Activated naive CD4-positive, alpha-beta T cell treated with anti-CD3 and anti-CD28 coated beads for 36 hours (primary cell): ENCODE measurements around the gene ZNF184. TPM values are rescaled to one million over a fixed set of nuclear protein-coding genes. Genes with fewer than 3 reads are reported as not detected.

Source experiments
- CTCF ChIA-PET: fragments of 350-600 bp; sonication (Branson Sonifier 250); formaldehyde crosslinking; loops from one replicate; lab custom pipeline; 2021; ENCODE audit warnings: antibody characterized with exemption; lab: Charles Lee
- DNase-seq: peaks from one replicate; pipeline ENCODE4 v3.0.0-alpha.2; 2020
- H3K27ac Mint-ChIP-seq: one replicate; pipeline ENCODE4 v1.8.0; 2021; ENCODE audit warnings: mild to moderate bottlenecking, mixed read lengths
- H3K27me3 Mint-ChIP-seq: one replicate; pipeline ENCODE4 v1.8.0; 2021; ENCODE audit warnings: low read depth, mixed read lengths
- H3K36me3 Mint-ChIP-seq: one replicate; pipeline ENCODE4 v1.8.0; 2021; ENCODE audit warnings: low read depth, mixed read lengths
- H3K4me1 Mint-ChIP-seq: one replicate; pipeline ENCODE4 v1.8.0; 2021; ENCODE audit warnings: low read depth, mixed read lengths
- H3K4me3 Mint-ChIP-seq: one replicate; pipeline ENCODE4 v1.8.0; 2021; ENCODE audit warnings: mild to moderate bottlenecking, moderate library complexity, mixed read lengths
- H3K9me3 Mint-ChIP-seq: one replicate; pipeline ENCODE4 v1.8.0; 2021; ENCODE audit warnings: mixed read lengths
- intact Hi-C: fragments of 100-400 bp; cut with micrococcal nuclease; formaldehyde crosslinking; loops from one replicate; pipeline ENCODE4 v1.15.1; 2023
- total RNA-seq, 2 experiments: library from RNA; stranded (reverse); gene quantifications; one replicate each; pipeline ENCODE4 v1.2.3, GENCODE V29; 2021

Gene ZNF184
- total RNA-seq, 2 experiments from 2014 or later, result 13.0 to 14.3 TPM

- DNase-seq, result no peak
- H3K27me3 Mint-ChIP-seq, result no peaks in the 10 kb centered on the region
- no peak overlapping the region for H3K4me3 Mint-ChIP-seq
- H3K36me3 Mint-ChIP-seq, result peaks cover under 1% of the 10 kb centered on the region
- intact Hi-C loops, result loop anchor here (1.0 to 10.0 kb wide), 11 partner anchors 42 to 1507 kb away; partner anchors contain the start of genes ABT1, ZNF165 and ZNF391
- no peaks in the 10 kb centered on the region for H3K9me3 Mint-ChIP-seq
- peaks cover 6% of the 10 kb centered on the region for H3K4me1 Mint-ChIP-seq
- CTCF ChIA-PET, result interaction anchor here (0.6 kb wide), 1 partner anchor 294 kb away, joined by 3 read pairs; no protein-coding TSS in a partner anchor
- H3K27ac Mint-ChIP-seq, result no peak overlapping the region
These were observed 4.6 kb upstream of the ZNF184 start for GRCh38 chr6:27477318-27478013.

- no peak for DNase-seq
- H3K4me1 Mint-ChIP-seq, result peaks cover 16% of the 10 kb centered on the region
- H3K4me3 Mint-ChIP-seq, result no peak overlapping the region
- intact Hi-C loops, result loop anchor here (5.0 to 10.0 kb wide), 6 partner anchors 609 to 1509 kb away; partner anchors contain the start of genes ABT1 and ZNF165
- H3K27ac Mint-ChIP-seq, result no peak overlapping the region
- H3K36me3 Mint-ChIP-seq, result peaks cover 11% of the 10 kb centered on the region
- CTCF ChIA-PET, result no interaction called here
- H3K27me3 Mint-ChIP-seq, result no peaks in the 10 kb centered on the region
- no peaks in the 10 kb centered on the region for H3K9me3 Mint-ChIP-seq
These were observed 3.2 kb upstream of the ZNF184 start for GRCh38 chr6:27476090-27476489.

DNA sequence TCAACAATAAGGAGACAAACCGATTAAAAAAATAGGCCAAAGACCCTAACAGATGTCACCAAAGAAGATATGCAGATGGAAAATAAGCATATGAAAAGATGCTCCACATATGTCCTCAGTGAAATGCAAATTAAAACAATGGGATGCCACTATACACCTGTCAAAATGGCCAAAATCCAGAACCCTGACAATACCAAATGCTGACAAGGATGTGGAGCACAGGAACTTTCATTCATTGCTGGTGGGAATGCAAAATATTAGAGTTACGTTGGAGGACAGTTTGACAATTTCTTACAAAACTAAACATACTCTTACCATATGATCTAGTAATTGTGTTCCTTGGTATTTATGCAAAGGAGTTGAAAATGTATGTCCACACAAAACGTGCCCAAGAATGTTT, 1.8 kb upstream of the ZNF184 start:
- Mint-ChIP-seq H3K4me3 (no peak overlapping the region), H3K4me1 (peaks cover 27% of the 10 kb centered on the region), H3K9me3 (no peaks in the 10 kb centered on the region), H3K27me3 (no peaks in the 10 kb centered on the region), H3K27ac (no peak overlapping the region), H3K36me3 (peaks cover 20% of the 10 kb centered on the region)
- CTCF ChIA-PET, result no interaction called here
- intact Hi-C loops, result loop anchor here (5.0 to 10.0 kb wide), 7 partner anchors 610 to 1510 kb away; partner anchors contain the start of genes ABT1 and ZNF165
- DNase-seq, result no peak

GRCh38 chr6:27474172-27474465, 1.2 kb upstream of the ZNF184 start:
- CTCF ChIA-PET, result no interaction called here

GRCh38 chr6:27472182-27472616, 706 bp downstream of the ZNF184 start:
- H3K4me3 Mint-ChIP-seq, result peak overlapping the region; percentile 95
- H3K27ac Mint-ChIP-seq, result peak overlapping the region; percentile 95
- peaks cover 49% of the 10 kb centered on the region for H3K4me1 Mint-ChIP-seq

More at GRCh38 chr6:27474172-27474465, 1.2 kb upstream of the ZNF184 start:
- H3K27me3 Mint-ChIP-seq, result no peaks in the 10 kb centered on the region
- no peaks in the 10 kb centered on the region for H3K9me3 Mint-ChIP-seq
- H3K4me1 Mint-ChIP-seq, result peaks cover 32% of the 10 kb centered on the region
- H3K4me3 Mint-ChIP-seq, result peak overlapping the region; percentile 95
- intact Hi-C loops, result loop anchor here (5.0 to 10.0 kb wide), 6 partner anchors 611 to 1511 kb away; partner anchors contain the start of genes ABT1 and ZNF165
- H3K36me3 Mint-ChIP-seq, result peaks cover 25% of the 10 kb centered on the region
- no peak overlapping the region for H3K27ac Mint-ChIP-seq
- no peak for DNase-seq

DNA sequence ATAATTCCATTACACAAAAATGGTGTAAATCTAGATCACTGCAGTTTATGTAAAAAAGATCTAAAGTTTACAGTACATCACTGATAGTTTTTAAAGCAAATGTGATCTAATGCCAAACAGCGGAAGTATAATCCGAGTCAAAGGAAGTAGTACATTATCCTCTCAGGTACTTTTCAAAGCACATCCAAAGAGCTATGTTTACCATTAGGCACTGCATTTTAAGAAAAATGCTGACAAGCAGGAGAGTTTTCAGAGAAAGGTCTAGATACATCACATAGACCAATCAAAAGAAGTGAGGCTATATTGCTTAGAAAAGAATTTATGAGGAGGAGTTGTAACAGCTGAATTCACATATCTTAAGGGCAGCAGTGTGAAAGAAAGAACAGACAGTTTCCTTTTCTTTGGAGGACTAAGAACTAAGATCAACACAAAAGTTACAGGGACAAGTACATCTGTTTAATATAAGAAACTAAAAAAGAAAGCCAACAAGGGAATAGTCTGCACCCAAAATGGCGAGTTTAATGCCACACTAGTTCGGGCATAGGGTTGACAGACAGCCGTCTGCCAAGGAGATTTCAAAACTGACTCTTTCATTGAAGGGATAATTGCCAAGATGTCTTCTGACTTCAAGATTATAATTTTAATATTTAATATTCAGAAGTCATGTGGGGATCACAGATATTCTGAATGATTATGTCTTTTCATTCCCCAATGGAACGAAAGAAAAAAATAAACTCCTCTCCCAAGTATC, 1.4 kb downstream of the ZNF184 start:
- H3K4me1 Mint-ChIP-seq, result peaks cover 50% of the 10 kb centered on the region
- H3K27me3 Mint-ChIP-seq, result no peaks in the 10 kb centered on the region
- DNase-seq, result no peak
- intact Hi-C loops, result loop anchor here (1.0 to 10.0 kb wide), 11 partner anchors 24 to 1513 kb away; partner anchors contain the start of genes ABT1 and ZNF165
- CTCF ChIA-PET, result no interaction called here
- H3K36me3 Mint-ChIP-seq, result peaks cover 51% of the 10 kb centered on the region
- H3K9me3 Mint-ChIP-seq, result no peaks in the 10 kb centered on the region
- H3K27ac Mint-ChIP-seq, result peak overlapping the region; percentile 95
- H3K4me3 Mint-ChIP-seq, result peak overlapping the region; percentile 95

More at GRCh38 chr6:27472182-27472616, 706 bp downstream of the ZNF184 start:
- Mint-ChIP-seq H3K36me3 (peaks cover 44% of the 10 kb centered on the region), H3K27me3 (no peaks in the 10 kb centered on the region), H3K9me3 (no peaks in the 10 kb centered on the region)
- CTCF ChIA-PET, result interaction anchor here (1.2 kb wide), 1 partner anchor 315 kb away, joined by 5 read pairs; no protein-coding TSS in a partner anchor
- intact Hi-C loops, result loop anchor here (1.0 to 10.0 kb wide), 11 partner anchors 23 to 1513 kb away; partner anchors contain the start of genes ABT1 and ZNF165
- DNase-seq, result peak; percentile 87

- CTCF ChIA-PET, result no interaction called here
- H3K27me3 Mint-ChIP-seq, result no peaks in the 10 kb centered on the region
- no peak overlapping the region for H3K27ac Mint-ChIP-seq
- intact Hi-C loops, result loop anchor here (1.0 to 10.0 kb wide), 7 partner anchors 9 to 1515 kb away; partner anchors contain the start of genes ABT1 and ZNF165
- no peaks in the 10 kb centered on the region for H3K9me3 Mint-ChIP-seq
- peaks cover 54% of the 10 kb centered on the region for H3K4me1 Mint-ChIP-seq
- no peak for DNase-seq
- H3K36me3 Mint-ChIP-seq, result peaks cover 56% of the 10 kb centered on the region
- H3K4me3 Mint-ChIP-seq, result peak overlapping the region; percentile 7
These were observed 2.9 kb downstream of the ZNF184 start for GRCh38 chr6:27470023-27470422.

GRCh38 chr6:27468334-27468733, 4.6 kb downstream of the ZNF184 start:
- Mint-ChIP-seq H3K27me3 (no peaks in the 10 kb centered on the region), H3K27ac (no peak overlapping the region), H3K4me3 (no peak overlapping the region), H3K4me1 (peaks cover 60% of the 10 kb centered on the region), H3K36me3 (peaks cover 71% of the 10 kb centered on the region), H3K9me3 (peaks cover 5% of the 10 kb centered on the region)
- intact Hi-C loops, result no loop called here
- CTCF ChIA-PET, result no interaction called here
- no peak for DNase-seq

GRCh38 chr6:27452496-27452897, 20.4 kb downstream of the ZNF184 start:
- peaks cover 91% of the 10 kb centered on the region for H3K36me3 Mint-ChIP-seq
- intact Hi-C loops, result no loop called here
- no peak overlapping the region for H3K4me3 Mint-ChIP-seq
- DNase-seq, result no peak
- H3K9me3 Mint-ChIP-seq, result peaks cover 82% of the 10 kb centered on the region
- no peaks in the 10 kb centered on the region for H3K27me3 Mint-ChIP-seq
- CTCF ChIA-PET, result no interaction called here
- no peak overlapping the region for H3K27ac Mint-ChIP-seq
- H3K4me1 Mint-ChIP-seq, result no peaks in the 10 kb centered on the region

- H3K36me3 Mint-ChIP-seq, result peaks cover 88% of the 10 kb centered on the region
- peaks cover 79% of the 10 kb centered on the region for H3K9me3 Mint-ChIP-seq
- H3K27me3 Mint-ChIP-seq, result no peaks in the 10 kb centered on the region
- no peak overlapping the region for H3K4me3 Mint-ChIP-seq
- H3K4me1 Mint-ChIP-seq, result no peaks in the 10 kb centered on the region
- intact Hi-C loops, result no loop called here
- H3K27ac Mint-ChIP-seq, result no peak overlapping the region
- CTCF ChIA-PET, result no interaction called here
- DNase-seq, result no peak
These were observed 21.1 kb downstream of the ZNF184 start for GRCh38 chr6:27451660-27452390.

DNA sequence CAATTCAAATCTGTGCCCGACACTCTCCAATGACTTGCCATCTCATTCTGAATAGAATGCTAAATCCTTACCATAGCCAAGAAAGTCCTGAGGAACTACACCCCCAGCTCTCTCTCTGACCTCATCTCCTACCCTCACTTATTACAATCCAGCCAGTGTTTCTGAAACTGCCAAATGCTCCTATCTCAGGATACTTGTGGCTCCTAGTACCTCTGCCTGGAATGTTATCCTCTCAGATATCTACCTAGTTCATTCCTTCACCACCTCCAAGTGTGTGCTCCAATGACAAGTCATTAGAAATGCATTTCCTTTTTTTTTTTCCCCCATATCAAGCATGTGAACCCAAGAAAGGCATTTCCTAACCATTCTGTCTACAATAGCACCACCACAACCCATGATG, 24.4 kb downstream of the ZNF184 start:
- no peak for DNase-seq
- H3K27me3 Mint-ChIP-seq, result no peaks in the 10 kb centered on the region
- H3K27ac Mint-ChIP-seq, result no peak overlapping the region
- H3K9me3 Mint-ChIP-seq, result peaks cover 63% of the 10 kb centered on the region
- H3K4me3 Mint-ChIP-seq, result no peak overlapping the region
- no peaks in the 10 kb centered on the region for H3K4me1 Mint-ChIP-seq
- intact Hi-C loops, result no loop called here
- peaks cover 63% of the 10 kb centered on the region for H3K36me3 Mint-ChIP-seq
- CTCF ChIA-PET, result interaction anchor here (0.9 kb wide), 1 partner anchor 228 kb away, joined by 3 read pairs; no protein-coding TSS in a partner anchor

GRCh38 chr6:27442932-27443331, 30.0 kb downstream of the ZNF184 start:
- no peak for DNase-seq
- no peak overlapping the region for H3K27ac Mint-ChIP-seq
- peaks cover 21% of the 10 kb centered on the region for H3K36me3 Mint-ChIP-seq
- CTCF ChIA-PET, result interaction anchor here (0.6 kb wide), 1 partner anchor 166 kb away, joined by 3 read pairs; no protein-coding TSS in a partner anchor
- intact Hi-C loops, result no loop called here
- no peaks in the 10 kb centered on the region for H3K4me1 Mint-ChIP-seq
- peaks cover 25% of the 10 kb centered on the region for H3K9me3 Mint-ChIP-seq
- H3K4me3 Mint-ChIP-seq, result no peak overlapping the region
- H3K27me3 Mint-ChIP-seq, result no peaks in the 10 kb centered on the region
